ENCODE measurements around the gene AGFG2. TPM values are rescaled to one million over a fixed set of nuclear protein-coding genes. Genes with fewer than 3 reads are reported as not detected.
"Not testable (repeated sequence)": the region's sequence is repeated elsewhere in the genome, so short reads cannot be mapped to it uniquely, and the experiment has no call there.

Gene AGFG2
- total and polyA plus RNA-seq, 4 donors = 10.6 to 21.0 (median 17.2) TPM

DNA sequence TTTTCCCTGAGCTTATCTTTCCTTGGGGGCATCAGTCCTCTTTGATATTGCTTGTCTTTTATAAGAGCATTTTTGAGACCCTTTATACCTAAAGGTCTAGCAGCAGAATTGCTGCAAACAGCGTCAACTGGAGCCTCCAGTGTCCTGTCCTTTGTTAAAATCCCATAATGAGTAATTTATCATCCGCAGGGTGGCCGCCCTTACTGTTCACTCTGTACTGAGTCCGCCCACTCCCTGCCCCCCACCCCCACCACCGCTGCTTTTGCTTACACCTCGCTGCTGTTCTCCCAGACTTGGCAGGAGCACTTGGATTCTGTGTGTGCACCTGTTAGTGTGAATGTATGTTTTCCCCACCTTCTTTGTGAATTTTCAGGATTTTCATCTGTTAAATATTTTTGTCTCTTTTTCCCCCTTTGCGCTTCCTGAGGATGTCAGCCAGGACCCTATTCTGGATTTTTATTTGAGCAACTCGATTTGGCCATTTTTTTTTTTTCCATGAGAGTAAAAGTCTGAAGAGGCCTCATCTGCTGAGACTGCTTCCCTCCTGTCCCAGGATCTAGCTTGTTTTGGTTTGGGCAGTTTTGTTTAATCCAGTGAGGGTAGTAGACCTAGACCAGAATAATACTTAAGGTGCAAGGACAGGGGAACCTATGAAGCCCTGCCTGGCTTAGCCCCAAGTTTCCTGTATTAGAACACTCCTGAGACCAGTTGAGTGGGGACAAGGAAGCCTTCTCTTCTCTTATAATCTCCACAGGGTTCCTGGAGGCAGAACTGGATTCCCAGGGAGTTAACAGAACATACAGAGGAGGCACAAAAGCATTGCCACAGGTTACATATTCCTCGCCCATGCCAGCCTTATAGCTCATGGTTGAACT, 8.2 kb downstream of the AGFG2 start:
- Histone ChIP-seq H3K4me3 (ENCODE audit: low read depth, low read length) (no peak overlapping the region), H3K36me3 (ENCODE audit: control insufficient read depth, insufficient read depth, low read length) (peaks cover 17% of the 10 kb centered on the region), H3K9me3 (ENCODE audit: control insufficient read depth, insufficient read depth, low read length) (no peaks in the 10 kb centered on the region), H3K27me3 (ENCODE audit: control insufficient read depth, insufficient read depth, low read length) (no peaks in the 10 kb centered on the region), H3K27ac (ENCODE audit: low read depth, low read length) (peak overlapping the region; percentile 88), H3K4me1 (ENCODE audit: control insufficient read depth, insufficient read depth, low read length) (peaks cover 19% of the 10 kb centered on the region)
- 50% methylated on average over 1 of the region's 9 CpGs for WGBS (ENCODE audit: insufficient coverage)
- no peak for DNase-seq (ENCODE audit: low read depth in 4 of 6, low spot score in 6 of 6)

GRCh38 chr7:100547872-100548271, 8.9 kb downstream of the AGFG2 start:
- 51% methylated on average over 2 of the region's 2 CpGs for WGBS (ENCODE audit: insufficient coverage)
- Histone ChIP-seq H3K27me3 (ENCODE audit: control insufficient read depth, insufficient read depth, low read length) (no peaks in the 10 kb centered on the region), H3K4me3 (ENCODE audit: low read depth, low read length) (no peak overlapping the region), H3K4me1 (ENCODE audit: control insufficient read depth, insufficient read depth, low read length) (peaks cover 19% of the 10 kb centered on the region), H3K9me3 (ENCODE audit: control insufficient read depth, insufficient read depth, low read length) (no peaks in the 10 kb centered on the region), H3K36me3 (ENCODE audit: control insufficient read depth, insufficient read depth, low read length) (peaks cover 24% of the 10 kb centered on the region), H3K27ac (ENCODE audit: low read depth, low read length) (peak overlapping the region; percentile 88)
- peak in 1 of 6 donors; percentile 48 for DNase-seq (ENCODE audit: low read depth in 4 of 6, low spot score in 6 of 6)

- WGBS (ENCODE audit: insufficient coverage) = 90% methylated on average over 3 of the region's 5 CpGs
- not testable (repeated sequence) for H3K27ac ChIP-seq (ENCODE audit: low read depth, low read length); H3K27me3 ChIP-seq (ENCODE audit: control insufficient read depth, insufficient read depth, low read length); DNase-seq (ENCODE audit: low read depth in 4 of 6, low spot score in 6 of 6); H3K4me3 ChIP-seq (ENCODE audit: low read depth, low read length); H3K9me3 ChIP-seq (ENCODE audit: control insufficient read depth, insufficient read depth, low read length)
- Histone ChIP-seq H3K4me1 (ENCODE audit: control insufficient read depth, insufficient read depth, low read length) (peaks cover 19% of the 10 kb centered on the region), H3K36me3 (ENCODE audit: control insufficient read depth, insufficient read depth, low read length) (peaks cover 29% of the 10 kb centered on the region)
Measured at GRCh38 chr7:100548446-100548845, 9.4 kb downstream of the AGFG2 start.

GRCh38 chr7:100552532-100552931, 13.5 kb downstream of the AGFG2 start:
- Histone ChIP-seq H3K36me3 (ENCODE audit: control insufficient read depth, insufficient read depth, low read length) (peaks cover 64% of the 10 kb centered on the region), H3K27ac (ENCODE audit: low read depth, low read length) (no peak overlapping the region)
- no peak for DNase-seq (ENCODE audit: low read depth in 4 of 6, low spot score in 6 of 6)

GRCh38 chr7:100553032-100553431, 14.0 kb downstream of the AGFG2 start:
- WGBS (ENCODE audit: insufficient coverage) = 92% methylated on average over 3 of the region's 3 CpGs
- no peak for DNase-seq (ENCODE audit: low read depth in 4 of 6, low spot score in 6 of 6)
- Histone ChIP-seq H3K4me3 (ENCODE audit: low read depth, low read length) (no peak overlapping the region), H3K27me3 (ENCODE audit: control insufficient read depth, insufficient read depth, low read length) (no peaks in the 10 kb centered on the region), H3K27ac (ENCODE audit: low read depth, low read length) (no peak overlapping the region), H3K9me3 (ENCODE audit: control insufficient read depth, insufficient read depth, low read length) (no peaks in the 10 kb centered on the region), H3K4me1 (ENCODE audit: control insufficient read depth, insufficient read depth, low read length) (peaks cover 7% of the 10 kb centered on the region), H3K36me3 (ENCODE audit: control insufficient read depth, insufficient read depth, low read length) (peaks cover 67% of the 10 kb centered on the region)

More at GRCh38 chr7:100552532-100552931, 13.5 kb downstream of the AGFG2 start:
- Histone ChIP-seq H3K4me3 (ENCODE audit: low read depth, low read length) (no peak overlapping the region), H3K27me3 (ENCODE audit: control insufficient read depth, insufficient read depth, low read length) (no peaks in the 10 kb centered on the region), H3K9me3 (ENCODE audit: control insufficient read depth, insufficient read depth, low read length) (no peaks in the 10 kb centered on the region), H3K4me1 (ENCODE audit: control insufficient read depth, insufficient read depth, low read length) (peaks cover 9% of the 10 kb centered on the region)
- 100% methylated on average over 2 of the region's 2 CpGs for WGBS (ENCODE audit: insufficient coverage)

DNA sequence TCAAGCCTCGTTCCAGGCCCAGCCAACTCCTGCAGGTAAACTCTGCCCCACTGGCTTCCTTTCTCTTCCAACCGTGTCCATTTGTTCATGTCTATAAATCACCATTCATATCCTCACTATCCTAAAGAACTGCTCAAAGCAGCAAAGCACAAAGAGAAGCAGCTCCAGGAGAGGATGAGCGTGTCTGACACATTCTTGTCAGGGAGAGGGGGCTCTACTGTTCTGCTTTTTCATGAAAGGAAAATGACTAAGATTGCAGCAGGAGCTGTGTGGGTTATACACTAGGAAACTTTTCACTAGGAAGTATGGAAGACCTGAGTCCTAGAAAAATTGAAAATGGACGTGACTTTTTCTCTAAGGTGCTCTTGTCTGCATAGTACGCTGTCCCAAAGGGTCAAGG, 16.7 kb downstream of the AGFG2 start:
- DNase-seq (ENCODE audit: low read depth in 4 of 6, low spot score in 6 of 6) = no peak
- Histone ChIP-seq H3K9me3 (ENCODE audit: control insufficient read depth, insufficient read depth, low read length) (no peaks in the 10 kb centered on the region), H3K4me3 (ENCODE audit: low read depth, low read length) (no peak overlapping the region), H3K27ac (ENCODE audit: low read depth, low read length) (no peak overlapping the region), H3K27me3 (ENCODE audit: control insufficient read depth, insufficient read depth, low read length) (no peaks in the 10 kb centered on the region), H3K4me1 (ENCODE audit: control insufficient read depth, insufficient read depth, low read length) (peaks cover 7% of the 10 kb centered on the region), H3K36me3 (ENCODE audit: control insufficient read depth, insufficient read depth, low read length) (peaks cover 70% of the 10 kb centered on the region)
- WGBS (ENCODE audit: insufficient coverage) = 91% methylated on average over 4 of the region's 5 CpGs

DNA sequence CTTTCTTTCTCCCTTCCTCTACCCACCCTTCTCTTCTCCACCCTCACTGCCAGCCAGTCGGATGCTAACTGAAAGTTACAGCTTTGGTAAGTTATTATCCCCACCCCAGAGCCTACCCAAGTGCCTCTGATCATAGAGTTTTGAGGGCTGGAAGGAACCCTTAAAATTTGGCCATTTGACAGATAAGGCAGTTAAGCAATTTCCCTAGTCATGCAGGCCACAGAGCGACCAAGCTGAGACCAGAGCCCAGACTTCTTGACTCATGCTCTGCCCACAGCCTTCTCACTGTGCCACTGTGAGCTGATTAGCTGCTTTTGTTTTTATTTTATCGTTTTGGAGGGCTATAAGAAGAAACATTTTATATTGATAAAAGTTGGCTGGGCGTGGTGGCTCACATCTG, 17.5 kb downstream of the AGFG2 start:
- Histone ChIP-seq H3K9me3 (ENCODE audit: control insufficient read depth, insufficient read depth, low read length) (no peaks in the 10 kb centered on the region), H3K27me3 (ENCODE audit: control insufficient read depth, insufficient read depth, low read length) (no peaks in the 10 kb centered on the region), H3K4me3 (ENCODE audit: low read depth, low read length) (no peak overlapping the region), H3K36me3 (ENCODE audit: control insufficient read depth, insufficient read depth, low read length) (peaks cover 68% of the 10 kb centered on the region), H3K27ac (ENCODE audit: low read depth, low read length) (no peak overlapping the region), H3K4me1 (ENCODE audit: control insufficient read depth, insufficient read depth, low read length) (peaks cover 7% of the 10 kb centered on the region)
- WGBS (ENCODE audit: insufficient coverage) = 100% methylated on average over 1 of the region's 4 CpGs
- no peak for DNase-seq (ENCODE audit: low read depth in 4 of 6, low spot score in 6 of 6)

DNA sequence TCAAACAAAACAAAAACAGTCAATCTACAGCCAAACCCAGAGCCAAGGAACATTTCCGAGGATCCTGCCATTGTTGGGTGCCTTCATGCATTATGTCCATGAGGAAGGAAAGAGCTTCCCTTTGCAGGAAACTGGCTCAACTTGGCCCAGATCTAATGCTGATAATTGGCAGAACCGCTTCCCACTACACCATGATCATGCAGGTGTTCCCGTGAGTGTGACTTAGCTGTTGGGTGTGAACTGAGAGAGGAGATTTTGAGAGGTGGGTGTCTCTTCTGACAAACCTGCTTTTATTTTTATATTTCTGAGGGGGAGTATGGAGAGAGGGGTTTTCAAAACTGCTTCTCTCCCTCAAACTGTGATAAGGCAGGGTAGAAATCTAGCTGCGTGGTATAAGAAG, 20.1 kb downstream of the AGFG2 start:
- H3K27ac ChIP-seq (ENCODE audit: low read depth, low read length) = no peak overlapping the region
- peaks cover 71% of the 10 kb centered on the region for H3K36me3 ChIP-seq (ENCODE audit: control insufficient read depth, insufficient read depth, low read length)
- H3K27me3 ChIP-seq (ENCODE audit: control insufficient read depth, insufficient read depth, low read length) = no peaks in the 10 kb centered on the region
- peaks cover 13% of the 10 kb centered on the region for H3K4me1 ChIP-seq (ENCODE audit: control insufficient read depth, insufficient read depth, low read length)
- no peak for DNase-seq (ENCODE audit: low read depth in 4 of 6, low spot score in 6 of 6)
- no CpG with 5 or more reads among the region's 4 CpGs for WGBS (ENCODE audit: insufficient coverage)
- H3K9me3 ChIP-seq (ENCODE audit: control insufficient read depth, insufficient read depth, low read length) = no peaks in the 10 kb centered on the region
- no peak overlapping the region for H3K4me3 ChIP-seq (ENCODE audit: low read depth, low read length)

- DNase-seq (ENCODE audit: low read depth in 4 of 6, low spot score in 6 of 6) = no peak
- WGBS (ENCODE audit: insufficient coverage) = 94% methylated on average over 11 of the region's 12 CpGs
- peaks cover 75% of the 10 kb centered on the region for H3K36me3 ChIP-seq (ENCODE audit: control insufficient read depth, insufficient read depth, low read length)
Measured at GRCh38 chr7:100561491-100562194, 22.6 kb downstream of the AGFG2 start.

More at GRCh38 chr7:100561491-100562194, 22.6 kb downstream of the AGFG2 start:
- no peaks in the 10 kb centered on the region for H3K27me3 ChIP-seq (ENCODE audit: control insufficient read depth, insufficient read depth, low read length)
- no peak overlapping the region for H3K4me3 ChIP-seq (ENCODE audit: low read depth, low read length)
- no peak overlapping the region for H3K27ac ChIP-seq (ENCODE audit: low read depth, low read length)
- peaks cover 14% of the 10 kb centered on the region for H3K4me1 ChIP-seq (ENCODE audit: control insufficient read depth, insufficient read depth, low read length)
- no peaks in the 10 kb centered on the region for H3K9me3 ChIP-seq (ENCODE audit: control insufficient read depth, insufficient read depth, low read length)
